A549 (cell line): ENCODE data around the gene MYH14. TPM values are rescaled to one million over a fixed set of nuclear protein-coding genes. Genes with fewer than 3 reads are reported as not detected.

Experiments used
- ATAC-seq, 2 experiments: fragments of 200-7000 bp in 1 of 2; fragments of >200 bp in 1 of 2; cut with Nextera tagmentation in 1 of 2; cut with Tn5 transposase in 1 of 2; 3 replicates each; pipeline versions ENCODE4 v1.8.0 to v1.9.1; 2018 to 2020; ENCODE audit warnings: mild to moderate bottlenecking in 1 of 2, moderate library complexity in 1 of 2
- CTCF ChIA-PET: fragments of 300-600 bp; sonication (Branson Sonifier 250); formaldehyde crosslinking; extraction: SDS; loops from one replicate; lab custom pipeline; 2021; ENCODE audit warnings: antibody characterized with exemption, inconsistent platforms; lab: Yijun Ruan, JAX
- POLR2A ChIA-PET: fragments of 350-600 bp; formaldehyde crosslinking; extraction: SDS; loops from one replicate; lab custom pipeline; 2021; ENCODE audit warnings: antibody characterized with exemption, inconsistent platforms; lab: Yijun Ruan, JAX
- DNase-seq, 2 experiments: peaks; one replicate each; pipeline versions ENCODE4 v3.0.0 to v3.0.0-alpha.2; 2011 to 2016; ENCODE audit warnings: low read depth in 1 of 2, low spot score in 1 of 2
- FAIRE-seq: peaks from 2 replicates; lab custom pipeline; 2011; peaks lifted over from hg19 to GRCh38; lab: Jason Lieb, UNC
- H3K27ac ChIP-seq, 2 experiments: fragments of >200 bp; sonication (Bioruptor Twin); formaldehyde crosslinking; 3 replicates each; pipeline ENCODE4 v1.5.1; 2016 to 2017
- H3K4me1 ChIP-seq: fragments of >200 bp; sonication (Bioruptor Twin); formaldehyde crosslinking; 3 replicates; pipeline ENCODE4 v1.6.1; 2016
- H3K4me2 ChIP-seq: fragments of >200 bp; sonication (Bioruptor Twin); formaldehyde crosslinking; 3 replicates; pipeline ENCODE4 v1.6.1; 2016
- H3K4me3 ChIP-seq: fragments of >200 bp; sonication (Bioruptor Twin); formaldehyde crosslinking; 3 replicates; pipeline ENCODE4 v1.5.1; 2016
- H3K9me3 ChIP-seq: fragments of >200 bp; sonication (Bioruptor Twin); formaldehyde crosslinking; 3 replicates; pipeline ENCODE4 v1.6.1; 2016
- BCL3 ChIP-seq: fragments of >200 bp; sonication (Bioruptor Twin); formaldehyde crosslinking; IDR thresholded peaks from 3 replicates; pipeline ENCODE4 v1.6.1; 2016
- BHLHE40 ChIP-seq: IDR thresholded peaks from 2 replicates; pipeline ENCODE4 v1.6.1; 2012; ENCODE audit warnings: low read depth, low read length, inconsistent platforms
- CBX8 ChIP-seq: fragments of 200-600 bp; sonication (generic); IDR thresholded peaks from 2 replicates; pipeline ENCODE4 v1.6.1; 2016
- CHD2 ChIP-seq: fragments of 150-350 bp; IDR thresholded peaks from 2 replicates; pipeline ENCODE4 v1.6.1; 2014; ENCODE audit warnings: low read length; ENCODE audit not compliant: partially characterized antibody
- CHD4 ChIP-seq: fragments of 200-600 bp; sonication (generic); IDR thresholded peaks from 2 replicates; pipeline ENCODE4 v1.6.1; 2016; ENCODE audit warnings: antibody characterized with exemption, mild to moderate bottlenecking, borderline replicate concordance
- E2F6 ChIP-seq: IDR thresholded peaks from 2 replicates; pipeline ENCODE4 v1.6.1; 2012; ENCODE audit warnings: low read depth, borderline replicate concordance
- EHF ChIP-seq: fragments of 250-450 bp; sonication (Bioruptor Pico); IDR thresholded peaks from 2 replicates; pipeline ENCODE4 v1.5.0; 2020; ENCODE audit warnings: mild to moderate bottlenecking
- EHMT2 ChIP-seq: fragments of 200-600 bp; sonication (generic); IDR thresholded peaks from 2 replicates; pipeline ENCODE4 v1.6.1; 2016; ENCODE audit warnings: antibody characterized with exemption, low read depth, mild to moderate bottlenecking, moderate library complexity
- ELK1 ChIP-seq: fragments of 150-350 bp; IDR thresholded peaks from 2 replicates; pipeline ENCODE4 v1.6.1; 2014; ENCODE audit warnings: low read depth, mild to moderate bottlenecking, low read length
- FOSB ChIP-seq: fragments of 250-450 bp; sonication (Bioruptor Pico); IDR thresholded peaks from 2 replicates; pipeline ENCODE4 v1.5.0; 2020; ENCODE audit warnings: mild to moderate bottlenecking, moderate library complexity
- FOXS1 ChIP-seq: fragments of 250-450 bp; sonication (Bioruptor Pico); IDR thresholded peaks from 2 replicates; pipeline ENCODE4 v1.5.0; 2020; ENCODE audit warnings: mild to moderate bottlenecking, moderate library complexity
- GATA3 ChIP-seq: IDR thresholded peaks from 2 replicates; pipeline ENCODE4 v1.6.1; 2012; ENCODE audit warnings: borderline replicate concordance
- HEYL ChIP-seq: fragments of 250-450 bp; sonication (Bioruptor Pico); IDR thresholded peaks from 2 replicates; pipeline ENCODE4 v1.8.0; 2021; ENCODE audit warnings: mild to moderate bottlenecking, moderate library complexity
- HOXA7 ChIP-seq: fragments of 250-450 bp; sonication (Bioruptor Pico); IDR thresholded peaks from 2 replicates; pipeline ENCODE4 v1.5.0; 2020; ENCODE audit warnings: mild to moderate bottlenecking, moderate library complexity
- HOXB13 ChIP-seq: fragments of 250-450 bp; sonication (Bioruptor Pico); IDR thresholded peaks from 2 replicates; pipeline ENCODE4 v1.5.0; 2020; ENCODE audit warnings: low read depth, mild to moderate bottlenecking, moderate library complexity
- JUNB ChIP-seq: fragments of >200 bp; sonication (Bioruptor Twin); formaldehyde crosslinking; IDR thresholded peaks from 2 replicates; pipeline ENCODE4 v1.6.1; 2016
- KDM5A ChIP-seq: fragments of 200-600 bp; sonication (generic); IDR thresholded peaks from 2 replicates; pipeline ENCODE4 v1.6.1; 2016; ENCODE audit warnings: antibody characterized with exemption, mild to moderate bottlenecking
- MAFK ChIP-seq: fragments of 450-650 bp; IDR thresholded peaks from 2 replicates; pipeline ENCODE4 v1.6.1; 2014; ENCODE audit not compliant: partially characterized antibody
- MAZ ChIP-seq: fragments of 150-350 bp; IDR thresholded peaks from 2 replicates; pipeline ENCODE4 v1.6.1; 2014; ENCODE audit warnings: antibody characterized with exemption, low read depth, low read length, borderline replicate concordance
- NFE2L2 ChIP-seq: fragments of 150-350 bp; conservative IDR thresholded peaks from 2 replicates; pipeline ENCODE4 v1.6.1; 2014; ENCODE audit warnings: low read length
- NR3C1 ChIP-seq: fragments of >200 bp; sonication (Bioruptor Twin); formaldehyde crosslinking; IDR thresholded peaks from 3 replicates; pipeline ENCODE4 v1.6.1; 2017
- PHF8 ChIP-seq: fragments of 200-600 bp; sonication (generic); IDR thresholded peaks from 2 replicates; pipeline ENCODE4 v1.6.1; 2016; ENCODE audit warnings: low read depth, mild to moderate bottlenecking, antibody characterized with exemption, moderate library complexity, borderline replicate concordance
- POLR2A ChIP-seq: IDR thresholded peaks from 2 replicates; pipeline ENCODE4 v1.6.1; 2012; ENCODE audit warnings: mild to moderate bottlenecking, low read length
- RAD21 ChIP-seq, 2 experiments: fragments of >200 bp in 1 of 2; sonication (Bioruptor Twin) in 1 of 2; formaldehyde crosslinking in 1 of 2; IDR thresholded peaks in 1 of 2; conservative IDR thresholded peaks in 1 of 2; 2 replicates in 1 of 2; 3 replicates in 1 of 2; pipeline ENCODE4 v1.6.1; 2012 to 2018; ENCODE audit warnings: inconsistent platforms in 1 of 2
- RARB ChIP-seq: fragments of 250-450 bp; sonication (Bioruptor Pico); IDR thresholded peaks from 2 replicates; pipeline ENCODE4 v1.8.0; 2021; ENCODE audit warnings: mild to moderate bottlenecking, moderate library complexity
- REST ChIP-seq: fragments of 200-600 bp; sonication (generic); IDR thresholded peaks from 2 replicates; pipeline ENCODE4 v1.6.1; 2016; ENCODE audit warnings: antibody characterized with exemption, mild to moderate bottlenecking, moderate library complexity
- RFX5 ChIP-seq: fragments of 450-650 bp; IDR thresholded peaks from 2 replicates; pipeline ENCODE4 v1.7.1; 2014; ENCODE audit warnings: antibody characterized with exemption, mild to moderate bottlenecking, moderate library complexity
- SMC3 ChIP-seq: fragments of >200 bp; sonication (Bioruptor Twin); formaldehyde crosslinking; IDR thresholded peaks from 3 replicates; pipeline ENCODE4 v1.6.1; 2018; ENCODE audit warnings: inconsistent platforms
- SREBF2 ChIP-seq: fragments of 450-650 bp; IDR thresholded peaks from 2 replicates; pipeline ENCODE4 v1.6.1; 2014; ENCODE audit warnings: mild to moderate bottlenecking, moderate library complexity
- TFCP2L1 ChIP-seq: fragments of 250-450 bp; sonication (Bioruptor Pico); IDR thresholded peaks from 2 replicates; pipeline ENCODE4 v1.5.0; 2021; ENCODE audit warnings: mild to moderate bottlenecking
- TP53 ChIP-seq: fragments of 250-450 bp; sonication (Bioruptor Pico); IDR thresholded peaks from 2 replicates; pipeline ENCODE4 v1.5.0; 2021; ENCODE audit warnings: mild to moderate bottlenecking, moderate library complexity
- USF2 ChIP-seq: fragments of 450-650 bp; IDR thresholded peaks from 2 replicates; pipeline ENCODE4 v1.6.1; 2014; ENCODE audit warnings: antibody characterized with exemption
- WGBS: methylation state at CpG from one replicate; pipeline ENCODE4 v1.1.6; 2017; ENCODE audit errors: missing lambda C conversion rate; 5-methylcytosine and 5-hydroxymethylcytosine counted together
- polyA plus RNA-seq, 4 experiments: library from polyadenylated mRNA; depleted of rRNA in 3 of 4; stranded (reverse); fragments of >200 nt; fragmentation: RNase III in 1 of 4; extraction: RNeasy Plus Mini Kit Qiagen cat#74134 plus additional on column Dnase treatment in 1 of 4; gene quantifications; 2 replicates in 3 of 4; 3 replicates in 1 of 4; pipeline ENCODE4 v1.2.3, GENCODE V29; 2011 to 2017

The MYH14 gene
- polyA plus RNA-seq, 2 of the 4 experiments (the other 2 are of a cell fraction) = 4.0 to 7.0 TPM

GRCh38 chr19:50315773-50316448 is 112.5 kb downstream of the MYH14 start:
- peak overlapping the region; percentile 82 for H3K4me2 ChIP-seq
- peak overlapping the region; percentile 70 to 82 for H3K27ac ChIP-seq
- peak; percentile 68 to 76 for DNase-seq
- ChIA-PET CTCF (interaction anchor here (0.6 to 2.4 kb wide), 14 partner anchors 10 to 180 kb away, joined by 3 to 15 read pairs (median 4); partner anchors contain the start of gene KCNC3), POLR2A (interaction anchor here (0.5 to 1.5 kb wide), 5 partner anchors 13 to 169 kb away, joined by 3 to 23 read pairs (median 7); partner anchors contain the start of gene KCNC3)
- TF ChIP-seq CHD2 = peak; percentile 83
- TF ChIP-seq REST = peak; percentile 68
- no peak for TF ChIP-seq E2F6
- no peak for TF ChIP-seq MAFK
- TF ChIP-seq POLR2A = peak; percentile 28; the same call in 1 of the 2 replicates
- TF ChIP-seq CHD4 = 0 out of 2 replicates have a peak, but pooled peaks have one; percentile 46
- TF ChIP-seq ELK1 = 0 out of 2 replicates have a peak, but pooled peaks have one; percentile 38
- no peak for TF ChIP-seq NFE2L2
- 0 out of 2 replicates have a peak, but pooled peaks have one; percentile 32 for TF ChIP-seq MAZ
- no peak for TF ChIP-seq TFCP2L1
- TF ChIP-seq GATA3 = no peak
- TF ChIP-seq SMC3 = no peak
- no peak for TF ChIP-seq HEYL (CRISPR knock-in tag)
- no peak for TF ChIP-seq BHLHE40
- no peak; the same call in 2 of the 3 replicates for TF ChIP-seq BCL3
- no peak for TF ChIP-seq NR3C1
- TF ChIP-seq FOSB = no peak
- H3K4me1 ChIP-seq = peaks cover 23% of the 10 kb centered on the region
- peak overlapping the region; percentile 46 for H3K4me3 ChIP-seq
- ATAC-seq = peak; percentile 49 to 77; a peak in 5 of 6 replicates
- no peak for FAIRE-seq
- WGBS = 5% methylated on average over 14 of the region's 18 CpGs
- H3K9me3 ChIP-seq = no peaks in the 10 kb centered on the region

GRCh38 chr19:50317115-50317514 is 113.7 kb downstream of the MYH14 start:
- FAIRE-seq (no peak), ATAC-seq (no peak), DNase-seq (no peak)
- ChIA-PET POLR2A (no interaction called here), CTCF (interaction anchor here (1.0 to 2.4 kb wide), 4 partner anchors 11 to 170 kb away, joined by 4 to 15 read pairs (median 9); partner anchors contain the start of gene KCNC3)
- H3K4me2 ChIP-seq = no peak overlapping the region
- 66% methylated on average over 4 of the region's 4 CpGs for WGBS
- H3K27ac ChIP-seq = no peak overlapping the region
- no peaks in the 10 kb centered on the region for H3K9me3 ChIP-seq
- peaks cover 21% of the 10 kb centered on the region for H3K4me1 ChIP-seq
- no peak overlapping the region for H3K4me3 ChIP-seq
- TF ChIP-seq EHF (CRISPR knock-in tag) (no peak), RFX5 (no peak), MAFK (no peak), NFE2L2 (no peak), RARB (no peak), JUNB (no peak), RAD21 (conservative IDR thresholded peaks at IDR 0.05 in 1 of 2, IDR thresholded peaks at IDR 0.05 in 1 of 2) (no peak), TP53 (CRISPR knock-in tag) (no peak), HOXA7 (no peak), HOXB13 (CRISPR knock-in tag) (no peak), SREBF2 (no peak), PHF8 (no peak), HEYL (CRISPR knock-in tag) (no peak), KDM5A (no peak), CBX8 (no peak), EHMT2 (no peak), FOXS1 (no peak), GATA3 (no peak), USF2 (no peak)
